GM21529 (cell line): ENCODE results near the gene MSH6.

Experiments
- ATAC-seq: cut with Tn5 transposase; IDR thresholded peaks from one replicate; pipeline ENCODE4 v1.9.1; 2021; ENCODE audit not compliant: unreplicated experiment

Gene MSH6, protein sequence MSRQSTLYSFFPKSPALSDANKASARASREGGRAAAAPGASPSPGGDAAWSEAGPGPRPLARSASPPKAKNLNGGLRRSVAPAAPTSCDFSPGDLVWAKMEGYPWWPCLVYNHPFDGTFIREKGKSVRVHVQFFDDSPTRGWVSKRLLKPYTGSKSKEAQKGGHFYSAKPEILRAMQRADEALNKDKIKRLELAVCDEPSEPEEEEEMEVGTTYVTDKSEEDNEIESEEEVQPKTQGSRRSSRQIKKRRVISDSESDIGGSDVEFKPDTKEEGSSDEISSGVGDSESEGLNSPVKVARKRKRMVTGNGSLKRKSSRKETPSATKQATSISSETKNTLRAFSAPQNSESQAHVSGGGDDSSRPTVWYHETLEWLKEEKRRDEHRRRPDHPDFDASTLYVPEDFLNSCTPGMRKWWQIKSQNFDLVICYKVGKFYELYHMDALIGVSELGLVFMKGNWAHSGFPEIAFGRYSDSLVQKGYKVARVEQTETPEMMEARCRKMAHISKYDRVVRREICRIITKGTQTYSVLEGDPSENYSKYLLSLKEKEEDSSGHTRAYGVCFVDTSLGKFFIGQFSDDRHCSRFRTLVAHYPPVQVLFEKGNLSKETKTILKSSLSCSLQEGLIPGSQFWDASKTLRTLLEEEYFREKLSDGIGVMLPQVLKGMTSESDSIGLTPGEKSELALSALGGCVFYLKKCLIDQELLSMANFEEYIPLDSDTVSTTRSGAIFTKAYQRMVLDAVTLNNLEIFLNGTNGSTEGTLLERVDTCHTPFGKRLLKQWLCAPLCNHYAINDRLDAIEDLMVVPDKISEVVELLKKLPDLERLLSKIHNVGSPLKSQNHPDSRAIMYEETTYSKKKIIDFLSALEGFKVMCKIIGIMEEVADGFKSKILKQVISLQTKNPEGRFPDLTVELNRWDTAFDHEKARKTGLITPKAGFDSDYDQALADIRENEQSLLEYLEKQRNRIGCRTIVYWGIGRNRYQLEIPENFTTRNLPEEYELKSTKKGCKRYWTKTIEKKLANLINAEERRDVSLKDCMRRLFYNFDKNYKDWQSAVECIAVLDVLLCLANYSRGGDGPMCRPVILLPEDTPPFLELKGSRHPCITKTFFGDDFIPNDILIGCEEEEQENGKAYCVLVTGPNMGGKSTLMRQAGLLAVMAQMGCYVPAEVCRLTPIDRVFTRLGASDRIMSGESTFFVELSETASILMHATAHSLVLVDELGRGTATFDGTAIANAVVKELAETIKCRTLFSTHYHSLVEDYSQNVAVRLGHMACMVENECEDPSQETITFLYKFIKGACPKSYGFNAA (N-terminal part only)

DNA sequence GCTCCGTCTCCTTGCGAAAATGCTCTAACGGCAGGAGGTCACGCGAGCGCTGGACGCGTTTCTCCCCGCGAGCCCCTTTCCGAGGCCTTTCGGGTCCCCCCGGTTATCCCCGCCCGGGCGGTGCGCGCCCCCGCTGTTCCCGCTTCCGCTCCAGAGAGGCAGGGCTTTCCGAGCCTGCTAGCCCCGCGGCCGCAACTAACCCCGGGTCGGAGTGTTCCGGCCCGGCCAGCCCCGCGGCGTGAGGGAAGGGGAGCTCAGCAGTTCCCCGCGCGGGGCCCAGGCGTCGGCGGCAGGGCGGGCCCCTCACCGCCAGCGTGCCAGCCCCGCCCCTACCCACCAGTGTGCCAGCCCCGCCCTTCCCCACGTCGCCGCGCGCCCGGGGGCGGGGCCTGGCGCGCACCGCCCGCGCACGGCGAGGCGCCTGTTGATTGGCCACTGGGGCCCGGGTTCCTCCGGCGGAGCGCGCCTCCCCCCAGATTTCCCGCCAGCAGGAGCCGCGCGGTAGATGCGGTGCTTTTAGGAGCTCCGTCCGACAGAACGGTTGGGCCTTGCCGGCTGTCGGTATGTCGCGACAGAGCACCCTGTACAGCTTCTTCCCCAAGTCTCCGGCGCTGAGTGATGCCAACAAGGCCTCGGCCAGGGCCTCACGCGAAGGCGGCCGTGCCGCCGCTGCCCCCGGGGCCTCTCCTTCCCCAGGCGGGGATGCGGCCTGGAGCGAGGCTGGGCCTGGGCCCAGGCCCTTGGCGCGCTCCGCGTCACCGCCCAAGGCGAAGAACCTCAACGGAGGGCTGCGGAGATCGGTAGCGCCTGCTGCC lies at the start of gene MSH6:
MSH6 (plus strand) TSS at position 475 of the 815 bp plus-strand sequence; CDS start at position 564, 89 bp downstream.
- ATAC-seq: peak; percentile 82

DNA sequence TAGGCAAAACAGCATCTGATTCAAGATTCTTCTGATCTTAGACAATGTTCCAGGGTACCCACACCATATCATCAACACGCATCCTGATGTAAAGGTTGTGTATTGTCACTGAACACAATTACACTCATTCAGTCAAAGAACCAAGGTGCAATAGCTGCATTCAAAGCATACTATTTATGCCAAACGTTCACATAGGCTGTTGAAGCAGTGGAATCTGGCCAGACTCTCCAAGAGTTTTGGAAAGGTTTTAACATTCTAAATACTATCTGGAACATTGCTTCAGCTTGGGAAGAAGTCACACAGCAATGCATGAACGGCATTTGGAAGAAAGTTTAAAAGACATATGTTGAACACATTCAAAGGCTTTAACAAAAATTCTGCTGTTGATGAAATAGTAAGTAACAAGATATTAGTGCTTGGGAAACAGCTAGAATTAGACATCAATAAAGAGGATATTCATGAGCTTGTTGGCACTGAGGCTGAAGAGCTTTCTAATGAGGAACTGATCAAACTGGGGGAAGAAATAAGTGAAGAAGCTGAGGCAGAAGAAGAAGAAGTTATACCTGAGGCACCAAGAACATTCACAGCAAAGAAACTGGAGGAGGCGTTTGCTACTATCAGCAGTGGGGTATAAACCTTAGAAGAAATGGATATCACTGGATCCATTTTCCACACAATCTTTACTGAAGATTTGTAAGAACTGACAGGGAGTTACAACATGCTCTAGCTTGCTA lies 47.6 kb upstream of the MSH6 start:
- ATAC-seq: no peak

DNA sequence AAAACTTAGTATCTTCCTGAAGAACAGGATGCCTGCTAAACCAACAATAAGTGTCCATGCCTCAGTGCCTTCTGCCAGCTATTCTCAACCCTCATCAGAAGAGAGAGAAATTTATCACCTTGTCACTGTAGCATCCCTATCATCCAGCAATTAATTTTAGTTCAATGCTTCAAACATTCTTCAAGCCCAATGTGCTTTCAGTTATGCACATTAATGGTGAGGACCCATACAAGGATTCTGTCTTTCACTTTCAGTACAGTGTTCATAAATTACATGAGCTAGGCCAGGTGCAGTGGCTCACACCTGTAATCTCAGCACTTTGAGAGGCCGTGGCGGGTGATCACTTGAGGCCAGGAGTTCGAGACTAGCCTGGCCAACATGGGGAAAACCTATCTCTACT lies 47.0 kb upstream of the MSH6 start:
- peak; percentile 58 for ATAC-seq

DNA sequence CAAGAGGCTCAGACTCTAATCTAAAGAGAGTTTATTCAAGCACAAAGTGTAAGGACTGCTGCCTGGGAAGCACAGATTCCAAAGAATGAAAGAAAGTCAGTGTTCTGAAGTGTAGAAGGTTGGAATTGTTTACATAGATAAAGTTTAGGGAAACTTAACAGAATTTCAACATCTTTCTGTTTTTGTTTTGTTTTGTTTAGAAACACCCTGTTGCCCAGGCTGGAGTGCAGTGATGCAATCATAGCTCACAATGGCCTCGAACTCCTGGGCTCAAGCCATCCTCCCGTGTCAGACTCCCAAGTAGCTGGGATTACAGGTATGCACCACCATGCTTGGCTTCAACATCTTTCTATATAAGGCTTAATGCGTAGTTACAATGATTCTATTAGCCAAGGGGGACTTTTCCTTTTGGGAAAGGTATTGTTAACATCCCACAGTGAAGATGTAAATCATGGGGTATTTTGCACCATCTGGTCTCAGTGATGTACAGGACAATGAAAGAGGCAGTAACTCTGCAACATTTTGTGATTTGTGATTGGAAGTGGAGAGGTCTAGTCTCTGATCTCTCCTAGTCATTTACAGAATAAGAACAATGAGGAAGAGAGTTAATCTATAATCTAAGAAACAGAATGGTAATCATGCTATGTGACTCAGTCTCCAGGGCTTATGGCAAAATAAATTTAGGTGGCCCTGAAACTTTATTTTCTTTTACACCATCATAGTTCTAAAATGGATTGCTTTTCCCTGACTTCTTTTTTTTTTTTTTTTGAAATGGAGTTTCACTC lies 45.6 kb upstream of the MSH6 start:
- ATAC-seq: no peak

DNA sequence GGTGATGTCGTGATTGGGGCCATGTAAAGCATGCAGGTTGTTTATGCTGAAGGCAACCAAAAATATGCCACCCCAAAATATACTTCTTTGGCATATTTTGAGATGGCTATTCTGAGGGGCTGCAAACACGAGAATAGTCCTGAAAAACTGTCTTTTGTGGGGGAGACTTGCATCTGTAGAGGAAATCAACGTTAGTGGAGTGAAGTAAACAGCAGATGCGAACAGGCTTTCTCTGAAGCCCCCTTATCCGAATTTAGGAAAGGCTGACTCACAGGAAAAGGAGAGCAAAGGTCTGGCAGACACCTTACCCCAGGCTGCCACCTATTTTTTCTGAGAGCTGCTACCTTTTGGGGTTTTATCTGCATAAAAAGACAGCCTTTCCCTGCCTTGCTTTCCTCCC lies 44.6 kb upstream of the MSH6 start:
- ATAC-seq: no peak

DNA sequence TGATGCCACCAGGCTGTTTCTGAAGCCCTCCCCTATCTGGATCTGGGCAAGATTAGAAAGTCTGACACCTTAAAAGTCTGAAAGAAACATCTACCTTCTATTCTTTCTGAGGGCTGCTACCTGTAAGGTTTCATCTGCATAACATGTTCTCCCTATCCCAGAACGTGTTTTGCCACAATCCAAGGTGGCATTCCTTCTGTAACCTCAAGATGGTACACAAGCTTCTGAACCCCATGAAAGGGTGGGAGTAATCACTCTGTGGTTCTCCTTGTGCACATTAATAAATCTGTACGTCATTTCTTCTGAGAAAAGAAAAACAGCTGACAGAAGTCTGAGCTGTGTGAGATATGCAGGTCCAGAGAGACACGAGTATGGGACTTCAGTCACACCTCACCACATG lies 41.8 kb upstream of the MSH6 start:
- no peak for ATAC-seq

DNA sequence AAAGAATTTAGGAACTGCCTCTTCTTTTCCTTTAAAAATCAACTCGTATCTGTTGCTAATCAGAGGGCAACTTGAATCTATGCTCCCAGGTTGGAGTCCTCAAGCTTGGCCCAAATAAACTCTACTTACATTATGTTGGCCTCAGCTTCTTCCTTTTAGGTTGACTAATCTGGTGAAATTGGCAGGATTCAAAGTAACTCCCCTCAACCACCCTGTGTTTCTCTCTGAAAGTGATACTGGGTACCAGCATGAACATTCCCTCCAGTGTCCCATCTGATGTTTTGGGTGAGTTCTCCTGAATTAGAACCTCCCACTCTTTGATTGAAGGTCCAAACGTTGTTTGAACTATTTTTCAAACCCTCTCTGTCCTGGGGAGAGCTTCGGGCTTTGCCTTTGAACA lies 41.3 kb upstream of the MSH6 start:
- no peak for ATAC-seq

DNA sequence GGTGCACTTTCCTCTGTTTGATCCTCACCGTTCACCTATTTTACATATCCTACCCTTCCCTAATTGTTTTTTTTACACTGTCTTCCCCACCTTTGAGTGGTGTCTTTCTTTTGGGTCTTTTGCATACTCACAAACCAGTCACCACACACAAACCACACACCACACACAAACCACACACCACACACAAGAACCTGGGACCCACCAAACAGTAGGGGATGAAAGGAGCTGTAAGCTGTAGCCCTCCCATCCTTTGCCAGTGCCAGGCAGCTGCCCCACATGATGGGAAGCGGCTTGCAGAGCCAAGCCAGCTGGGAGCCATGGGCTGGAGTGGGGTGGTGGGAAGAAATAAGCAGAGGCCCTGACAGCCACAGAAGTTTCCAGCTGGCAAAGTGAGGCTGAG lies 38.9 kb upstream of the MSH6 start:
- no peak for ATAC-seq

DNA sequence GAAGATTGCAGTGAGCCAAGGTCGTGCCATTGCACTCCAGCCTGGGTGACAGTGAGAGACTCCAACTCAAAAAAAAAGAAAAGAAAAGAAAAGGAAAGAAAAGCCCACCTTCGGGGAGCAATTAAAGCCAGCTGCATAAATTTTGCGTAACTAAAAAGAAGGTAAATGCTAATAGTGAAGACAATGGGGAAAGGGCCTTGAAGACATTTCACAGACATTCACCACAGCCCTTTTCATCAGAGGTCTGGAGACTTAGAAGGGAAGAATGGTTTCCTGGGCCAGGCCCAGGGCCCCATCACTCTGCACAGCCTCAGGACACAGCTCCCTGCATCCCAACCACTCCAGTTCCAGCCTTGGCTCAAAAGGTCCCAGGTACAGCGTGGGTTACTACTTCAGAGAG lies 35.1 kb upstream of the MSH6 start:
- ATAC-seq: no peak

DNA sequence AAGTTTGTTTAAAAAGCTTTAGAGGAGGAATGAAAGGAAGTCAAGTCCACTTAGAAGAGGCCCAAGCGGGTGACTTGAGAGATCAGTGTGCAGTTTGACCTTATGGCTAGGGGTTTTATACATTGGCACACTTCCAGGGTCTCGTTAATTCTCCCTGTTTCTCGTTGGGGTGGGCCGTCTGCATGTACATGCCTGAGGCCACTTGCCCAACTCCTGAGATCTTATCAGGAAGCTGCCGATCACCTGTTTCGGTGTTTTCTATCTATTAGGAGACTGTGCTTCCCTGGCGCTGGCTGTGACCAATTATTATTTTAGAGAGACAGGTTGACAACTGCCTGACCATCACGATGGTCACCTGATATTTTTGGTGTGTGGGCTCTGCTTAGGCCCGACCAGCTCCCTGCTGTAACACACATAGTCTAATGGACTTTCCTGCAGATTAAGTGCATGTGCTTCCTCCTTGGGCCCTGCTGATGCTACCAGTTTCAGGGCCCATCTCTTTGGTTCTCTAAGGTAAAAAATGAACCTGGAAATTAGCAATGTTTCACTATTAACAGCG lies 31.0 kb upstream of the MSH6 start:
- peak; percentile 41 for ATAC-seq

DNA sequence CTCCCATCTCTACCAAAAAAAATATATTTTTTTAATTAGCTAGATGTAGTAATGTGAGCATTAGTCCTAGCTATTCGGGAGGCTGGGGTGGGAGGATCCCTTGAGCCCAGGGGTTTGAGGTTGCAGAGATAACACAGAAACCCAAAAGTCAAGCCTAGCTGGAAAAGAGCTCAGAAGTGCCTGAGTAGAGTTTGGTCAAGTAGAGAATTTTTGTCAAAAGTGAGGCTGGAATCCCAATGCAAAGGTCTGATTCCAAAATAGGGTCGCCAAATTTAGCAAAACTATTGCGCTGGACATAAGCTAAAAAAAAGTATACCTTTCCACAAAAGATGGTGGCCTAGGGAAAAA lies 15.5 kb upstream of the MSH6 start:
- ATAC-seq: no peak

DNA sequence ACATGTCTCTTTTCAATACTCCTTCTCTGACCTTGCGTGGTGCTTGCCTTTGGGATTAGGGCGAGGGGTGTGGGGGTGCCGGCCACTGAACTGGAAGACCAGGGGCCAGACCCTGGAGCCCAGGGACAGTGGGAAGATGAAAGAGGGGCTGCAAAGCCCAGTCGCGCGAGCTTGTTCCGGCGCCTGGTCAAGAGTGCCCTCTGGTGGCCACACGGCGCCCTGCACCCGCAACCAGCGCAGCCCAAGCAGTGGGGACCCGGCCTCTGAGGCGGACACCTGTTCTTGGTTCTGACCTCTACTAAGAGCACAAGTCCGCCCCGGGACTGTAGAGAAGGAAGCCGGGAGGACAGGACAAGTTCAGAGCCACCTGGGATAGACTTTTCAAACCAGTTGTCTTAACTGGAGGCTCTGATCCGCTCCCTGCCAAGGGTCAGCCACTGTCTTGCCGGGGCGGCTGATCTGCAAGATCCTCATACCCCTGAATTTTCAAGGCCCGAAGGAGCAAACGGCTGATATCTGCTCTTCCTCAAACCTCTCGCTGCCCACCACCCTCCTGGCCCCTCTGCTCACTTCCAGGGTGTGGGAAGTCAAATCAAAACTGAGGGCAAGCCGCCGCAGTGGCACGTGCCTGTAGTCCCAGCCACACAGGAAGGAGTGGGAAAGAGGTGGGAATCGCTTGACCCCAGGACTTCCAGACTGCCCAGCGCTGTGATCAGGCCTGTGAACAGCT lies 14.9 kb upstream of the MSH6 start:
- ATAC-seq: peak; percentile 87

DNA sequence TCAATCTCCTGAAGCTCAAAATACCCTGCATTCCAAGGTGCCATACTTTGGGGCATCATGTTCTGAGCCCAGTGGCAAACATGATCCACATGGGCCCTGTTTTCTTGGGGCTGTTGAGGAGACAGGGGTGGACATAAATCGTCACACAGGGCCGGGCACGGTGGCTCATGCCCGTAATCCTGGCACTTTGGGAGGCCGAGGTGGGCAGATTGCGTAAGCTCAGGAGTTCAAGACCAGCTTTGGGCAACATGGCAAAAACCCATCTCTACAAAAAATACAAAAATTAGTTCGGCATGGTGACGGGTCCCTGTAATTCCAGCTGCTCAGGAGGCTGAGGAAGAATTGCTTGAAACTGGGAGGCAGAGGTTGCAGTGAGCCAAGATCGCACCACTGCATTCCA lies 13.6 kb upstream of the MSH6 start:
- no peak for ATAC-seq

DNA sequence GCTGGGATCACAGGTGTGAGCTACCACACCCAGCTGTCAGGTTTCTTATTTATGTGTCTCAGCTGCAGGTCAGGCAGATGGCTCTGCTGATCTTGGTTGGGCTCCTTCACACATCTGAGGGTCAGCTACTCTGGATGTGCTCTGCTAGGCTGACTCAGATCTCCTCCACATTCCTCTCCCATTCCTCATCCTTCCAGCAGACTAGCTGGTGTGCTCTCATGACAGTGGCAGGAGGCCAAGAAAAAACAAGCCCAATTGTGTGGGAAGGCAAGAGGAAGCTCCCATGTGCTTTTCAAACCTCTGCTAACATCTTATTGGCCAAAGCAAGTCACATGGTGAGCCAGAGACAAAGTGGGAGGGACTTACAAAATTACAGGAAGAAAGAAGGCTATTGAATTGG lies 11.7 kb upstream of the MSH6 start:
- ATAC-seq: no peak

DNA sequence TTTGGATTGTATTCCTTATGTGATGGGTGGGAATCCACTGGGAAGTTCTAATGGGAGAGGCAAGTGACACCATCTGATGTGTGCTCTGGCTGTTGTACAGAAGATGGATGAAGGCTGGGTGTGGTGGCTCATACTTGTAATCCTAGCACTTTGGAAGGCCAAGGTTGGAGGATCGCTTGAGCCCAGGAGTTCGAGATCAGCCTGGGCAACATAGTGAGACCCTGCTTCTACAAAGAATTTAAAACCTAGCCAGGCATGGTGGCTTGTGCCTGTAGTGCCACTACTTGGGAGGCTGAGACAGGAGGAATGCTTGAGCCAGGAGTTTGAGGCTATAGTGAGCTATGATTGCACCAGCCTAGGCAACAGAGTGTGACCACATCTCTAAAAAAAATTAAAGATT lies 10.6 kb upstream of the MSH6 start:
- ATAC-seq: no peak

DNA sequence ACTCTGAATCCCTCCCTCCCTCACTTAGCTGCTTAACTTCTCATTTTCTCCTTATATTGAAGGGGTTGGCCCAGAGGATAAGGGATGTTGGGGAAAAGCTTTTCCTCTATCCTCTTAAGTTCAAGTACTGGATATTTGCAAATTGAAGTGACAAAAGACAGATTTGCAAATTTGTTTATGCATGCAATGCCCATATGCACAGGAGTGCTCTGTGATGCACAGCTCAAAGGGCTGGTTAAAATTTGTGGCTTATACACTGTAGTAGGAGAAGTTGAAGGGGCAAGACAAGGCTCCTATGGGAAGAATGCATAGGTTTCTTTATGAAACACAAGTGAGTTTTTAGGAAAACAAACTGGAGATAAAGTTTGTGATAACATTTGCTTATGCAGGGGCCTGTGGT lies 8.4 kb upstream of the MSH6 start:
- ATAC-seq: no peak

DNA sequence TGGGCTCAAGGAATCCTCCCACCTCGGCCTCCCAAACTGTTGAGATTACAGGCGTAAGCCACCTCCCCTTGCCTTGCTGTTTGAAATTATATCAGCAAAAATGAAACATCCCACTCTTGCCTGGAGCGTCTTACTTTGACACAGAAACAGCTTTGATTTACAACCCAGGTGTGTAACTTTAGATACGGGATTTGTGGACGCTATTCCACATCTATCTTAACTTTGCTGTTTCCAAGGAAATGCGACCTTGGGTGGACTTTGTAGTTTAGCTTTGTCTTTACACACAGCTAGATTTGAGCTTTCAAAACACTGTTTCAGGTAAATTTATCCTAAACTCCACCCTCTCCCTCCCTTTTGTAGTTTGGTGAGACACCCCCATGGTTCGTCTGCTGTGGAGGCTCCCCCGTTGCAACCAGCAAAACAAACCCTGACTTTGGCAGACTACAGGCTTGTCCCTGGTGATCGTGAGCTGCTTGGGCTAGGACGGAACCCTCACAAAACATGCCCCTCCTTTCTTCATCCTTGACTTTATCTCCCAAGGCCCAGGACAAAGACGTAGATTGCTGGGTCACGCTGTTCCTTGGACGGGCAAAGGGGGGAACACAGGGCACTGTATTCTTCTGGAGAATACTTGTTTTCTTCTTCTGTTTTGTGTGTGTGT lies 5.5 kb upstream of the MSH6 start:
- no peak for ATAC-seq
